GM23248 (cell line): ENCODE results near the gene LRRC3. TPM values are rescaled to one million over a fixed set of nuclear protein-coding genes. Genes with fewer than 3 reads are reported as not detected.

Experiments
- DNase-seq: peaks from one replicate; pipeline ENCODE4 v3.0.0-alpha.2; 2015
- H2AFZ ChIP-seq: fragments of 200-600 bp; sonication (generic); 2 replicates; pipeline ENCODE4 v1.6.1; 2016; ENCODE audit warnings: antibody characterized with exemption
- H3F3A ChIP-seq: fragments of 200-600 bp; sonication (generic); 2 replicates; pipeline ENCODE4 v1.6.1; 2016; ENCODE audit warnings: mild to moderate bottlenecking, antibody characterized with exemption, mixed run types; ENCODE audit not compliant: insufficient read depth
- H3K27ac ChIP-seq: fragments of 200-600 bp; sonication (generic); 2 replicates; pipeline ENCODE4 v1.5.1; 2016; ENCODE audit warnings: mild to moderate bottlenecking
- H3K27me3 ChIP-seq: fragments of 200-600 bp; sonication (generic); replicated peaks from 2 replicates; pipeline ENCODE4 v1.6.1; 2016; ENCODE audit warnings: mild to moderate bottlenecking; ENCODE audit not compliant: insufficient read depth
- H3K36me3 ChIP-seq: fragments of 200-600 bp; sonication (generic); 2 replicates; pipeline ENCODE4 v1.6.1; 2016; ENCODE audit warnings: low read depth, mild to moderate bottlenecking
- H3K4me1 ChIP-seq: fragments of 200-600 bp; sonication (generic); 2 replicates; pipeline ENCODE4 v1.6.1; 2016; ENCODE audit warnings: mild to moderate bottlenecking; ENCODE audit not compliant: insufficient read depth
- H3K4me2 ChIP-seq: fragments of 200-600 bp; sonication (generic); one replicate; pipeline ENCODE4 v1.6.1; 2016; ENCODE audit warnings: mild to moderate bottlenecking; ENCODE audit not compliant: unreplicated experiment
- H3K4me3 ChIP-seq: fragments of 200-600 bp; sonication (generic); 2 replicates; pipeline ENCODE4 v1.5.1; 2016; ENCODE audit warnings: mild to moderate bottlenecking
- H3K79me2 ChIP-seq: fragments of 200-600 bp; sonication (generic); 2 replicates; pipeline ENCODE4 v1.6.1; 2016; ENCODE audit warnings: mild to moderate bottlenecking; ENCODE audit not compliant: insufficient read depth
- H3K9ac ChIP-seq: fragments of 200-600 bp; sonication (generic); 2 replicates; pipeline ENCODE4 v1.6.1; 2016; ENCODE audit warnings: mild to moderate bottlenecking
- H3K9me2 ChIP-seq: fragments of 200-600 bp; sonication (generic); 2 replicates; pipeline ENCODE4 v1.6.1; 2016; ENCODE audit warnings: mixed run types, mild to moderate bottlenecking, moderate library complexity; ENCODE audit not compliant: insufficient read depth
- H3K9me3 ChIP-seq: fragments of 200-600 bp; sonication (generic); one replicate; pipeline ENCODE4 v1.6.1; 2017; ENCODE audit warnings: low read depth
- H4K20me1 ChIP-seq: fragments of 200-600 bp; sonication (generic); 2 replicates; pipeline ENCODE4 v1.6.0; 2016; ENCODE audit not compliant: insufficient read depth
- EZH2 ChIP-seq: fragments of 200-600 bp; sonication (generic); IDR thresholded peaks from 2 replicates; pipeline ENCODE4 v1.6.1; 2018; ENCODE audit warnings: antibody characterized with exemption, mild to moderate bottlenecking; ENCODE audit not compliant: insufficient read depth, poor library complexity, severe bottlenecking
- EZH2phosphoT487 ChIP-seq: fragments of 200-600 bp; sonication (generic); IDR thresholded peaks from 2 replicates; pipeline ENCODE4 v1.6.1; 2018; ENCODE audit warnings: antibody characterized with exemption, moderate library complexity, mild to moderate bottlenecking, low read depth; ENCODE audit not compliant: insufficient read depth
- WGBS, 2 experiments: methylation state at CpG; one replicate each; pipeline ENCODE4 v1.1.6; 2015 to 2017; ENCODE audit warnings: low lambda C conversion rate in 2 of 2, low coverage in 1 of 2; ENCODE audit errors: missing lambda C conversion rate in 2 of 2; 5-methylcytosine and 5-hydroxymethylcytosine counted together
- in situ Hi-C: fragments of 300-500 bp; cut with MboI; formaldehyde crosslinking; loops from 2 replicates; pipeline ENCODE4 v1.15.0; 2020
- polyA plus RNA-seq: library from polyadenylated mRNA; unstranded; fragments of >200 nt; fragmentation: Nextera tagmentation; extraction: Ambion mirVana; gene quantifications from 2 replicates; pipeline ENCODE4 v1.2.1, GENCODE V29; 2016
- total RNA-seq: library from RNA; depleted of rRNA; stranded (reverse); fragments of >200 nt; shearing (Covaris generic); gene quantifications from 2 replicates; pipeline ENCODE4 v1.2.3, GENCODE V29; 2014

Gene LRRC3
- total and polyA plus RNA-seq, 2 experiments from 2014 or later = 0.29 to 0.32 TPM

GRCh38 chr21:44454058-44454457, 1.3 kb upstream of the LRRC3 start:
- Histone ChIP-seq H3K4me3 (no peak overlapping the region), H3K9me2 (no peaks in the 10 kb centered on the region), H3K9me3 (no peaks in the 10 kb centered on the region), H3K4me1 (no peaks in the 10 kb centered on the region), H3F3A (peaks cover 11% of the 10 kb centered on the region; the same call in 1 of the 2 replicates), H2AFZ (no peak overlapping the region), H3K9ac (no peak overlapping the region), H3K4me2 (no peak overlapping the region), H3K79me2 (no peaks in the 10 kb centered on the region), H3K27ac (no peak overlapping the region), H4K20me1 (no peaks in the 10 kb centered on the region), H3K27me3 (peaks cover 10% of the 10 kb centered on the region), H3K36me3 (no peaks in the 10 kb centered on the region)
- TF ChIP-seq EZH2phosphoT487 (no peak), EZH2 (no peak)
- in situ Hi-C loops = no loop called here
- no peak for DNase-seq
- WGBS, 2 experiments = 83 to 85% methylated on average over 5 of the region's 5 CpGs

- Histone ChIP-seq H3K27ac (no peak overlapping the region), H3K79me2 (no peaks in the 10 kb centered on the region), H3K4me3 (peak overlapping the region; percentile 73), H3K27me3 (no peaks in the 10 kb centered on the region; the same call in none of the 2 replicates), H3K4me1 (no peaks in the 10 kb centered on the region), H3K36me3 (no peaks in the 10 kb centered on the region), H3K4me2 (peak overlapping the region; percentile 81), H3K9me3 (no peaks in the 10 kb centered on the region), H3K9me2 (no peaks in the 10 kb centered on the region), H4K20me1 (no peaks in the 10 kb centered on the region), H3K9ac (peak overlapping the region; percentile 51), H3F3A (peaks cover 11% of the 10 kb centered on the region; the same call in 1 of the 2 replicates), H2AFZ (peak overlapping the region; percentile 63)
- peak; percentile 48 for DNase-seq
- in situ Hi-C loops = no loop called here
- TF ChIP-seq EZH2phosphoT487 (no peak), EZH2 (no peak)
- WGBS, 2 experiments = 3 to 5% methylated on average over 40 to 58 of the region's 72 CpGs
Observed at GRCh38 chr21:44455524-44456213, 359 bp downstream of the LRRC3 start.

- peak overlapping the region; percentile 81 for H3K4me2 ChIP-seq
- peak overlapping the region; percentile 63; the same call in 1 of the 2 replicates for H2AFZ ChIP-seq
- no peaks in the 10 kb centered on the region for H3K79me2 ChIP-seq
- no peak overlapping the region for H3K27ac ChIP-seq
- H3K9ac ChIP-seq = no peak overlapping the region
- no peaks in the 10 kb centered on the region for H3K9me3 ChIP-seq
- 71 to 73% methylated on average over 26 to 35 of the region's 35 CpGs for WGBS, 2 experiments
- H3K9me2 ChIP-seq = no peaks in the 10 kb centered on the region
- no peak for DNase-seq
- no peaks in the 10 kb centered on the region for H4K20me1 ChIP-seq
- H3F3A ChIP-seq = peaks cover 11% of the 10 kb centered on the region; the same call in 1 of the 2 replicates
- H3K27me3 ChIP-seq = no peaks in the 10 kb centered on the region; the same call in 1 of the 2 replicates
- in situ Hi-C loops = no loop called here
- no peak for TF ChIP-seq EZH2
- no peak for TF ChIP-seq EZH2phosphoT487
- H3K4me1 ChIP-seq = no peaks in the 10 kb centered on the region
- peak overlapping the region; percentile 73 for H3K4me3 ChIP-seq
- H3K36me3 ChIP-seq = no peaks in the 10 kb centered on the region
Observed at GRCh38 chr21:44456214-44456914, 1.1 kb downstream of the LRRC3 start.

GRCh38 chr21:44456915-44457736, 1.8 kb downstream of the LRRC3 start:
- H3K27ac ChIP-seq = no peak overlapping the region
- no peaks in the 10 kb centered on the region for H3K36me3 ChIP-seq
- no peaks in the 10 kb centered on the region for H3K9me3 ChIP-seq
- no peak overlapping the region for H3K4me2 ChIP-seq
- H2AFZ ChIP-seq = no peak overlapping the region
- in situ Hi-C loops = no loop called here
- TF ChIP-seq EZH2phosphoT487 (no peak), EZH2 (no peak)
- WGBS, 2 experiments = 91 to 94% methylated on average over 40 to 44 of the region's 44 CpGs
- no peak for DNase-seq
- no peaks in the 10 kb centered on the region for H4K20me1 ChIP-seq
- no peaks in the 10 kb centered on the region; the same call in 1 of the 2 replicates for H3K27me3 ChIP-seq
- no peaks in the 10 kb centered on the region for H3K9me2 ChIP-seq
- H3K79me2 ChIP-seq = no peaks in the 10 kb centered on the region
- no peaks in the 10 kb centered on the region for H3K4me1 ChIP-seq
- no peak overlapping the region for H3K4me3 ChIP-seq
- peaks cover 11% of the 10 kb centered on the region; the same call in 1 of the 2 replicates for H3F3A ChIP-seq
- no peak overlapping the region for H3K9ac ChIP-seq
